Keratinocyte (primary cell): ENCODE results near the gene CTCFL.

ENCODE experiments used
- CTCF ChIP-seq, 3 experiments: IDR thresholded peaks in 1 of 3; conservative IDR thresholded peaks in 1 of 3; optimal IDR thresholded peaks in 1 of 3; 2 replicates in 2 of 3; 3 replicates in 1 of 3; pipeline versions ENCODE3 to v1.5.1; 2011; ENCODE audit warnings: low read length in 3 of 3, mild to moderate bottlenecking in 3 of 3, moderate library complexity in 2 of 3, control low read depth in 1 of 3, inconsistent platforms in 1 of 3; ENCODE audit not compliant: insufficient read depth in 2 of 3; ENCODE audit errors: extremely low read depth in 1 of 3
- EZH2 ChIP-seq: IDR thresholded peaks from one replicate; pipeline ENCODE4 v1.6.1; 2012; ENCODE audit warnings: inconsistent platforms, mild to moderate bottlenecking, low read length, moderate library complexity

- TF ChIP-seq EZH2 (no peak), CTCF (optimal IDR thresholded peaks at IDR 0.05 in 1 of 3, IDR thresholded peaks at IDR 0.05 in 1 of 3, conservative IDR thresholded peaks at IDR 0.05 in 1 of 3; ENCODE audit: extremely low read depth in 1 of 3, insufficient read depth in 2 of 3, low read length in 3 of 3) (no peak)
Observed at GRCh38 chr20:57535297-57535696, 10.4 kb upstream of the CTCFL start.
